Activated CD8-positive, alpha-beta memory T cell treated with anti-CD3 and anti-CD28 coated beads, Interleukin-2, amount 50 U/mL, for 4 hours (primary cell): ENCODE results near the gene ZBED4.
"Not testable (repeated sequence)": the region's sequence is repeated elsewhere in the genome, so short reads cannot be mapped to it uniquely, and the experiment has no call there.

ENCODE experiments used
- DNase-seq: peaks from one replicate; pipeline ENCODE4 v3.0.0-alpha.2; 2020

The ZBED4 gene

GRCh38 chr22:49826603-49827270, 26.9 kb upstream of the ZBED4 start:
- no peak for DNase-seq

- DNase-seq, result no peak
Observed at GRCh38 chr22:49827271-49827852, 26.3 kb upstream of the ZBED4 start.

- peak; percentile 68 for DNase-seq
Observed at GRCh38 chr22:49827853-49828598, 25.6 kb upstream of the ZBED4 start, which contains the start of gene BRD1. BRD1 (minus strand) TSS chr22:49827873; CDS start chr22:49824317, 3,556 bp downstream.

GRCh38 chr22:49828599-49828965, 25.1 kb upstream of the ZBED4 start:
- DNase-seq, result no peak

GRCh38 chr22:49829044-49829853, 24.4 kb upstream of the ZBED4 start:
- no peak for DNase-seq

- DNase-seq, result no peak
Observed at GRCh38 chr22:49833340-49834007, 20.2 kb upstream of the ZBED4 start.

- DNase-seq, result peak; percentile 86
Observed at GRCh38 chr22:49838771-49839717, 14.6 kb upstream of the ZBED4 start.

GRCh38 chr22:49845241-49845640, 8.4 kb upstream of the ZBED4 start:
- DNase-seq, result no peak

GRCh38 chr22:49845666-49846459, 7.8 kb upstream of the ZBED4 start:
- DNase-seq, result no peak

GRCh38 chr22:49847751-49848689, 5.6 kb upstream of the ZBED4 start:
- DNase-seq, result no peak

- no peak for DNase-seq
Observed at GRCh38 chr22:49848690-49849160, 4.9 kb upstream of the ZBED4 start.

GRCh38 chr22:49849161-49850020, 4.3 kb upstream of the ZBED4 start:
- DNase-seq, result no peak

- DNase-seq, result no peak
Observed at GRCh38 chr22:49850021-49850911, 3.4 kb upstream of the ZBED4 start.

- no peak for DNase-seq
Observed at GRCh38 chr22:49850959-49851802, 2.5 kb upstream of the ZBED4 start.

GRCh38 chr22:49852568-49852897, 1.1 kb upstream of the ZBED4 start:
- DNase-seq, result not testable (repeated sequence)
